ENCODE results near the gene JPH4. TPM values are rescaled to one million over a fixed set of nuclear protein-coding genes. Genes with fewer than 3 reads are reported as not detected.
"Not testable (repeated sequence)": the region's sequence is repeated elsewhere in the genome, so short reads cannot be mapped to it uniquely, and the experiment has no call there.

JPH4 gene
- total RNA-seq, 2 donors from 2014 or later: not detected

DNA sequence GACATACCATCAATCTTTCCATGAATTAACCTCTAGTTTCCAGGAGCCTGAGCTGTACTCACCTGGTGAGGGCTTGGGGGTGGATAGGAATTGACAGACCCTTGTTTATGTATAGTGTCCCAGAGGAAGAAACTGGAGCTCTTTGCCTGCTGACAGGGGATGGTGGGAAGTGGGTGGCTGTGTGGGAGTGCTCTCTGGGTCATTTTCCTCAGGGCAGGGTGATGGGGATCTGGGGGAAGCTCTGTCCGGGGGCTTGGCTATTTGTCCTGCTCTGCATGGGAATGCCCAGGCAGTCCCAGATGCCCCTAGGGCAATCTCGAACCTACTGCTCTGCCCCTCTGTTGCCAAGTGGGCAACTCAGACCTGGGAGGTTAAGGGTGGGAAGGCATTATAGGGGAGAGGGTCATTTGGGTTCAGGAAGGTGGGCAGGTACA lies 35.8 kb upstream of the JPH4 start:
- peaks cover 3% of the 10 kb centered on the region for H3K36me3 Mint-ChIP-seq (ENCODE audit: low read depth)
- H3K4me3 Mint-ChIP-seq: no peak overlapping the region
- H3K4me1 Mint-ChIP-seq: peaks cover 23% of the 10 kb centered on the region
- ATAC-seq (no peak), DNase-seq (no peak)
- no peak overlapping the region for H3K27ac Mint-ChIP-seq
- no peaks in the 10 kb centered on the region for H3K9me3 ChIP-seq (ENCODE audit: control insufficient read depth, low read length, poor library complexity, severe bottlenecking)
- peaks cover 6% of the 10 kb centered on the region for H3K27me3 Mint-ChIP-seq

DNA sequence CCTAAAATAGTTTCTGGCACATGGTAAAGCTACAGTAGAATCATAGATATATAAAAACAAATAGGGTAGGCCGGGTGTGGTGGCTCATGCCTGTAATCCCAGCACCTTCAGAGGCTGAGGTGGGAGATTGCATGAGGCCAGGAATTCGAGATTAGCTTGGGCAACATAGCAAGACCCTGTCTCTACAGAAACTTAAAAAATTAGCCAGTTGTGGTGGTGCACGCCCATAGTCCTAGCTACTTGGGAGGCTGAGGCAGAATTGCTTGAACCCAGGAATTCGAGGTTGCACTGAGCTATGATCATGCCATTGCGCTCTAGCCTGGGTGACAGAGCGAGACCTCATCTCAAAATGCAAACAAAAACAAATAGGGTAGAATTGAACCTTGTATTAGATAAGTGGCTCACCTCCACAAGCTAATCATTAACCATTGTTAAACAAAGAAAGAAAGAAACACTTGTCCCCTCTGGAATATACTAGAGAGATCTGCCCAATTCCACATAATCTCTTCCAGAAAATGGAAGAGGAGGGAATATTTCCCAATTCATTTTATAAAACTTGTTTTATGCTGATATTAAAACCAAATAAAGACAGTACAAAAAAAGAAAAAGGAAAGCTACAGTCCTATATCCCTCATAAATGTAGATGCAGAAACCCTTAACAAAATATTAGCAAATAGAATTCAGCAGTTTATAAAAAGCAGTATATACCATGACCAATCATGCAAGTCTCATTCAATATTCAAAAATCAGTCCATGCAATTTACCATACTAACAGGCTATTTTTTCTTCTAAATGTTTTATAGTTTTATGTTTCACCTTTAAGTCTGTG lies 34.9 kb upstream of the JPH4 start:
- peaks cover 28% of the 10 kb centered on the region for H3K4me1 Mint-ChIP-seq

GRCh38 chr14:23612802-23613201 lies 34.2 kb upstream of the JPH4 start:
- ATAC-seq (no peak), DNase-seq (no peak)
- Mint-ChIP-seq H3K27ac (peak overlapping the region; percentile 19), H3K4me1 (peaks cover 28% of the 10 kb centered on the region), H3K4me3 (no peak overlapping the region), H3K36me3 (ENCODE audit: low read depth) (peaks cover 3% of the 10 kb centered on the region), H3K27me3 (peaks cover 6% of the 10 kb centered on the region)
- no peaks in the 10 kb centered on the region for H3K9me3 ChIP-seq (ENCODE audit: control insufficient read depth, low read length, poor library complexity, severe bottlenecking)

More for the DNA sequence above, 34.9 kb upstream of the JPH4 start:
- H3K36me3 Mint-ChIP-seq (ENCODE audit: low read depth): peaks cover 3% of the 10 kb centered on the region
- DNase-seq (no peak), ATAC-seq (no peak)
- H3K27ac Mint-ChIP-seq: no peak overlapping the region
- no peaks in the 10 kb centered on the region for H3K9me3 ChIP-seq (ENCODE audit: control insufficient read depth, low read length, poor library complexity, severe bottlenecking)
- no peak overlapping the region for H3K4me3 Mint-ChIP-seq
- H3K27me3 Mint-ChIP-seq: peaks cover 6% of the 10 kb centered on the region

GRCh38 chr14:23612354-23612732 lies 33.8 kb upstream of the JPH4 start:
- H3K36me3 Mint-ChIP-seq (ENCODE audit: low read depth): peaks cover 3% of the 10 kb centered on the region
- peak overlapping the region; percentile 19 for H3K27ac Mint-ChIP-seq
- peaks cover 6% of the 10 kb centered on the region for H3K27me3 Mint-ChIP-seq
- H3K4me3 Mint-ChIP-seq: no peak overlapping the region
- no peak for DNase-seq
- H3K4me1 Mint-ChIP-seq: peaks cover 28% of the 10 kb centered on the region
- ATAC-seq: no peak
- no peaks in the 10 kb centered on the region for H3K9me3 ChIP-seq (ENCODE audit: control insufficient read depth, low read length, poor library complexity, severe bottlenecking)

DNA sequence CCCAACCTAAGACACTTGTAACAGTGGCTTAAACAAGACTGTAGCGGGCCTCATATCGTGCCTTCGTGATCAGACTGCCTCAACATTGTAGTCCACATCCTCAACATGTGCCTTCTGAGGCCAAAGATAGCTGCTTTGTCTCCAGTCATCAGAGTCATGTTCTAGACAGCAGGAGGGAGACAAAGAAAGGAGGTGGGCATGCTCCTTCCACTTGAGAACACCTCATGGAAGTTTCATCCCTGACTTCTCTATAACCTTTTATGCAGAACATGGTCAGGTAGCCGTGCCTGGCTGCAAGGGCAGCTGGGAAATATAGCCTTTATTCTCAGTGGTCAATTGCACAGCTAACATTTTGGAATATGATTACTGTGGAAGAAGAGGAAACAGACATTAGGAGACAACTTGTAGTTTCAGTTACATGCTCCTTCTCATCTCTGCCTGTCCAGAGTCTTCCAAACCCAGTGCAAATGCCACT lies 32.3 kb upstream of the JPH4 start:
- H3K9me3 ChIP-seq (ENCODE audit: control insufficient read depth, low read length, poor library complexity, severe bottlenecking): no peaks in the 10 kb centered on the region
- H3K36me3 Mint-ChIP-seq (ENCODE audit: low read depth): peaks cover 6% of the 10 kb centered on the region
- H3K4me3 Mint-ChIP-seq: peak overlapping the region; percentile 51
- no peak for DNase-seq
- peak; percentile 50 for ATAC-seq
- peaks cover 6% of the 10 kb centered on the region for H3K27me3 Mint-ChIP-seq
- peaks cover 28% of the 10 kb centered on the region for H3K4me1 Mint-ChIP-seq
- H3K27ac Mint-ChIP-seq: peak overlapping the region; percentile 95

DNA sequence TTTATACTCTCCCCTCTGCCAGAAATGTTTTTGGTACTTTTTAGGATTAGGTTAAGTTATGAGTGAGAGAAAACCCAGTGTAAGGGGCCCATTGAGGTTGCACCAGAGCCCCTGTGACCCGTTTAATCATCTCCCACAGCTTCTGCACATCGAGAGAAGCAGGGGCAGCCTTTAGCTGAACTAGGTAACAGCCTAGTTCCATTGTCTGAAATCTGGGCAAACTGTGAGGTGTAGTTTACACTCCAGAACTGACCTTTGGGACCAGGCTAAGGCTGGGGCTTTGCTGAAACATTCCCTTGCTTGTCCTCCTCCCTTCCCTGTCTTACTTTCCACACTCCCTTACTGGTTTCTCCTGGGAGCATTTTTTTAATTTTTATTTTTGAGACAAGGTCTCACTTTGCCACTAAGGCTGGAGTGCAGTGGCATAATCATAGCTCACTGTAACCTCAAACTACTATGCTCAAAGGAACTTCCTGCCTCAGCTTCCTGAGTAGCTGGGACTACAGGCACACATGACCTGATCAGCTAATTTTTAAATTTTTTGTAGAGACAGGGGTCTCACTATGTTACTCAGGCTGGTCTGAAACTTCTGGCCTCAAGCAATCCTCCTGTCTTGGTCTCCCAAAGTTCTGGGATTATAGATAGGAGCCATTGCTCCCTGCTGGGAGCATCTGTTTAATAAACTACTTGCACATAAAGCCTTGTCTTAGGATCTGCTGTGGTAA lies 31.7 kb upstream of the JPH4 start:
- ATAC-seq (peak; percentile 87), DNase-seq (no peak)
- peaks cover 30% of the 10 kb centered on the region for H3K4me1 Mint-ChIP-seq
- peaks cover 6% of the 10 kb centered on the region for H3K27me3 Mint-ChIP-seq
- peaks cover 6% of the 10 kb centered on the region for H3K36me3 Mint-ChIP-seq (ENCODE audit: low read depth)
- peak overlapping the region; percentile 95 for H3K27ac Mint-ChIP-seq
- H3K4me3 Mint-ChIP-seq: peak overlapping the region; percentile 51
- H3K9me3 ChIP-seq (ENCODE audit: control insufficient read depth, low read length, poor library complexity, severe bottlenecking): no peaks in the 10 kb centered on the region

DNA sequence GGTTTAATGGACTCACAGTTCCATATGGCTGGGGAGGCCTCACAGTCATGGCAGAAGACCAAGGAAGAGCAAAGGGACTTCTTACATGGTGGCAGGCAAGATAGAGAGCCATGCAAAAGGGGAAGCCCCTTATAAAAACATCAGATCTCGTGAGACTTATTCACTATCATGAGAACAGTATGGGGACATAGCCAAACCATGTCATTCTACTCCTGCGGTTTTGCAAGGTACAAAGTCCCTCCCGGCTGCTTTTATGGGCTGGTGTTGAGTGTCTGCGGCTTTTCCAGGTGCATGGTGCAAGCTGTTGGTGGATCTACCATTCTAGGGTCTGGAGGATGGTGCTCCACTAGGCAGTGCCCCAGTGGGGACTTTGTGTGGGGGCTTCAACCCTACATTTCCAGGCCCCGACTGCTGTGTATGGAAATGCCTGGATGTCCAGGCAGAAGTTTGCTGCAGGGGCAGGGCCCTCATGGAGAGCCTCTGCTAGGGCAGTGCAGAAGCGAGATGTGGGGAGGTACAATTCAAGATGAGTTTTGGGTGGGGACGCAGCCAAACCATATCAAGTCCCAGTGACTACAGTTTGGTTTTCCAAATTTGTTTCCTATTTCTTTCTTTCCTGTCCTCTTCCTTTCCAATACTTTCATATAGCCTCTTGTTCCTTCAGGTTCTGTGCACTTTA lies 31.0 kb upstream of the JPH4 start:
- ATAC-seq: not testable (repeated sequence)
- peak overlapping the region; percentile 95 for H3K27ac Mint-ChIP-seq

GRCh38 chr14:23609001-23609400 lies 30.4 kb upstream of the JPH4 start:
- Mint-ChIP-seq H3K27ac (peak overlapping the region; percentile 95), H3K4me3 (no peak overlapping the region)

More for the DNA sequence above, 31.0 kb upstream of the JPH4 start:
- H3K4me1 Mint-ChIP-seq: peaks cover 29% of the 10 kb centered on the region
- not testable (repeated sequence) for H3K27me3 Mint-ChIP-seq; DNase-seq; H3K9me3 ChIP-seq (ENCODE audit: control insufficient read depth, low read length, poor library complexity, severe bottlenecking); H3K4me3 Mint-ChIP-seq; H3K36me3 Mint-ChIP-seq (ENCODE audit: low read depth)

GRCh38 chr14:23608454-23608853 lies 29.9 kb upstream of the JPH4 start:
- Mint-ChIP-seq H3K36me3 (ENCODE audit: low read depth) (peaks cover 6% of the 10 kb centered on the region), H3K4me3 (no peak overlapping the region), H3K27ac (no peak overlapping the region), H3K4me1 (peaks cover 25% of the 10 kb centered on the region), H3K27me3 (no peaks in the 10 kb centered on the region)
- ATAC-seq (no peak), DNase-seq (no peak)
- H3K9me3 ChIP-seq (ENCODE audit: control insufficient read depth, low read length, poor library complexity, severe bottlenecking): no peaks in the 10 kb centered on the region

More at GRCh38 chr14:23609001-23609400, 30.4 kb upstream of the JPH4 start:
- H3K9me3 ChIP-seq (ENCODE audit: control insufficient read depth, low read length, poor library complexity, severe bottlenecking): no peaks in the 10 kb centered on the region
- DNase-seq (no peak), ATAC-seq (no peak)
- H3K27me3 Mint-ChIP-seq: peaks cover 1% of the 10 kb centered on the region
- H3K4me1 Mint-ChIP-seq: peaks cover 25% of the 10 kb centered on the region
- peaks cover 6% of the 10 kb centered on the region for H3K36me3 Mint-ChIP-seq (ENCODE audit: low read depth)

GRCh38 chr14:23605931-23606585 lies 27.5 kb upstream of the JPH4 start:
- H3K9me3 ChIP-seq (ENCODE audit: control insufficient read depth, low read length, poor library complexity, severe bottlenecking): no peaks in the 10 kb centered on the region
- DNase-seq (no peak), ATAC-seq (no peak)
- H3K4me3 Mint-ChIP-seq: no peak overlapping the region
- no peak overlapping the region for H3K27ac Mint-ChIP-seq
- H3K27me3 Mint-ChIP-seq: peaks cover 4% of the 10 kb centered on the region
- peaks cover 8% of the 10 kb centered on the region for H3K36me3 Mint-ChIP-seq (ENCODE audit: low read depth)
- H3K4me1 Mint-ChIP-seq: peaks cover 20% of the 10 kb centered on the region

DNA sequence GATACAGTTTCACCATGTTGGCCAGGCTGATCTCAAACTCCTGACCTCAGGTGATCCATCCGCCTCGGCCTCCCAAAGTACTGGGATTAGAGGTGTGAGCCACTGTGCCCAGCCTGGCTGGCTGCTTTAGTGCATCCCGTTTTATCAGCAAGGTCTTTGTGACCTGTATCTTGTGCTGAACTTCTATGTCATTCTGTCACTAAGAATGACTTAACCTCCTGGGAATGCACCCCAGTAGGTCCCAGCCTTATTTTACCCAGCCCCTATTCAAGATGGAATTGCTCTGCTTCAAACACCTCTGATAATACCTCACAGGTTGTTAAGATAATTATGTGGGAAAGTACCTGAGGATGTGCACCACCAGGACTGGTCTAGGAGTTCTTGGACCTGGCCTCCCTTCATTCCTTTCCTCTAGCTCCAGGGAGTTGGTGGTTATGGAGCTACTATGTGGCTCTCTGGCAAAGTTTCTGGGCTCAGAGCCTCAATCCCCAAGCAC lies 26.1 kb upstream of the JPH4 start:
- Mint-ChIP-seq H3K27ac (no peak overlapping the region), H3K4me1 (peaks cover 8% of the 10 kb centered on the region), H3K4me3 (no peak overlapping the region), H3K36me3 (ENCODE audit: low read depth) (peaks cover 8% of the 10 kb centered on the region), H3K27me3 (peaks cover 4% of the 10 kb centered on the region)
- DNase-seq (no peak), ATAC-seq (no peak)
- H3K9me3 ChIP-seq (ENCODE audit: control insufficient read depth, low read length, poor library complexity, severe bottlenecking): no peaks in the 10 kb centered on the region

- DNase-seq (no peak), ATAC-seq (no peak)
- Mint-ChIP-seq H3K27ac (no peak overlapping the region), H3K4me1 (peaks cover 5% of the 10 kb centered on the region), H3K36me3 (ENCODE audit: low read depth) (peaks cover 8% of the 10 kb centered on the region), H3K27me3 (peaks cover 4% of the 10 kb centered on the region), H3K4me3 (no peak overlapping the region)
- no peaks in the 10 kb centered on the region for H3K9me3 ChIP-seq (ENCODE audit: control insufficient read depth, low read length, poor library complexity, severe bottlenecking)
These were observed 25.6 kb upstream of the JPH4 start for GRCh38 chr14:23604148-23604547.

Measured in T-helper 17 cell (primary cell).